NB4 (cell line): ENCODE measurements around the gene POLR2E.

Source experiments
- MYC ChIP-seq: IDR thresholded peaks from 2 replicates; pipeline ENCODE4 v1.6.1; 2011; ENCODE audit warnings: low read depth, low read length
- POLR2A ChIP-seq: IDR thresholded peaks from 2 replicates; pipeline ENCODE4 v1.6.1; 2011; ENCODE audit warnings: mild to moderate bottlenecking; ENCODE audit not compliant: insufficient read length; ENCODE audit errors: extremely low read depth
- TF ChIP-seq, protein P1 (sequence below): IDR thresholded peaks from one replicate; pipeline ENCODE4 v1.5.1; 2012; ENCODE audit warnings: low read depth, low read length

DNA sequence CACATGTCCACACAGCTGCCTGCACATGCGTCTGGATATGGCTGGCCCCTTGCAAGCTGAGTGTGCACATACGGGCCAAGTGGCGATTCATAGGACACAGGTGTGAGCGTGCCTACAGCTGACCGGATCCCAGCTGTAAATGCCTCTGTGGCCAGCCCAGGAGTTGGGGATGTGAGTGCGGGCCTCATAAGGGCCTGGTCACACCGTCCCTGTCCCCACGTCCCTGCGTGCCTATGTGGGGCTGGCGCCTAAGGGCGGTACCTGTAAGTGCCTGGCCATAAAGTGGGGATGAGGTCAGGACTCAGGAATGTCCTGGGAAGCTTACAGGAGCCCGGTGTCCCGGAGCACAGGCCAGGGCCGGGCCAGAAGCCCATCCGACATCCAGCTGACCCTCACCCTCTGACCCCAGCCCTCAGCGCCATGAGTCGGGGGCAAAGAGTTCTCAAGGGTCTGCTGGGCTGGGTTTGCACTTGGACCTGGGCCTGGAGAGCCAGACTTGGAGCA, 29.5 kb downstream of the POLR2E start:
- TF ChIP-seq, protein P1, sequence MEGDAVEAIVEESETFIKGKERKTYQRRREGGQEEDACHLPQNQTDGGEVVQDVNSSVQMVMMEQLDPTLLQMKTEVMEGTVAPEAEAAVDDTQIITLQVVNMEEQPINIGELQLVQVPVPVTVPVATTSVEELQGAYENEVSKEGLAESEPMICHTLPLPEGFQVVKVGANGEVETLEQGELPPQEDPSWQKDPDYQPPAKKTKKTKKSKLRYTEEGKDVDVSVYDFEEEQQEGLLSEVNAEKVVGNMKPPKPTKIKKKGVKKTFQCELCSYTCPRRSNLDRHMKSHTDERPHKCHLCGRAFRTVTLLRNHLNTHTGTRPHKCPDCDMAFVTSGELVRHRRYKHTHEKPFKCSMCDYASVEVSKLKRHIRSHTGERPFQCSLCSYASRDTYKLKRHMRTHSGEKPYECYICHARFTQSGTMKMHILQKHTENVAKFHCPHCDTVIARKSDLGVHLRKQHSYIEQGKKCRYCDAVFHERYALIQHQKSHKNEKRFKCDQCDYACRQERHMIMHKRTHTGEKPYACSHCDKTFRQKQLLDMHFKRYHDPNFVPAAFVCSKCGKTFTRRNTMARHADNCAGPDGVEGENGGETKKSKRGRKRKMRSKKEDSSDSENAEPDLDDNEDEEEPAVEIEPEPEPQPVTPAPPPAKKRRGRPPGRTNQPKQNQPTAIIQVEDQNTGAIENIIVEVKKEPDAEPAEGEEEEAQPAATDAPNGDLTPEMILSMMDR = no peak
- no peak for TF ChIP-seq POLR2A
- TF ChIP-seq MYC = no peak
